ENCODE data around the gene KPNA4. TPM values are rescaled to one million over a fixed set of nuclear protein-coding genes. Genes with fewer than 3 reads are reported as not detected.

Gene KPNA4
- total RNA-seq, 2 experiments from 2014 or later = 38.2 to 51.8 TPM

- Mint-ChIP-seq H3K4me3 (peak overlapping the region; percentile 91), H3K36me3 (peaks cover 23% of the 10 kb centered on the region), H3K9me3 (ENCODE audit: low read depth) (no peaks in the 10 kb centered on the region), H3K27ac (peak overlapping the region; percentile 87), H3K4me1 (peaks cover 68% of the 10 kb centered on the region), H3K27me3 (no peaks in the 10 kb centered on the region)
- DNase-seq = no peak
- CTCF ChIA-PET = interaction anchor here (1.0 to 1.4 kb wide), 3 partner anchors 23 to 165 kb away, joined by 3 to 4 read pairs (median 3); partner anchors contain the start of gene SMC4
- ATAC-seq = no peak
Observed at GRCh38 chr3:160564258-160564911, 986 bp downstream of the KPNA4 start.

GRCh38 chr3:160562952-160563351 lies 2.4 kb downstream of the KPNA4 start:
- Mint-ChIP-seq H3K36me3 (peaks cover 22% of the 10 kb centered on the region), H3K9me3 (ENCODE audit: low read depth) (no peaks in the 10 kb centered on the region), H3K27me3 (no peaks in the 10 kb centered on the region), H3K4me3 (peak overlapping the region; percentile 59), H3K27ac (peak overlapping the region; percentile 62), H3K4me1 (peaks cover 60% of the 10 kb centered on the region)
- ATAC-seq (no peak), DNase-seq (no peak)
- CTCF ChIA-PET = no interaction called here

GRCh38 chr3:160557571-160557970 lies 7.8 kb downstream of the KPNA4 start:
- H3K36me3 Mint-ChIP-seq = peaks cover 19% of the 10 kb centered on the region
- CTCF ChIA-PET = no interaction called here
- H3K4me3 Mint-ChIP-seq = no peak overlapping the region
- peaks cover 34% of the 10 kb centered on the region for H3K4me1 Mint-ChIP-seq
- no peaks in the 10 kb centered on the region for H3K27me3 Mint-ChIP-seq
- no peak overlapping the region for H3K27ac Mint-ChIP-seq
- H3K9me3 Mint-ChIP-seq (ENCODE audit: low read depth) = no peaks in the 10 kb centered on the region
- ATAC-seq (no peak), DNase-seq (no peak)

- CTCF ChIA-PET = no interaction called here
- no peak overlapping the region for H3K4me3 Mint-ChIP-seq
- no peak overlapping the region for H3K27ac Mint-ChIP-seq
- ATAC-seq = no peak
- H3K27me3 Mint-ChIP-seq = no peaks in the 10 kb centered on the region
- H3K4me1 Mint-ChIP-seq = peaks cover 22% of the 10 kb centered on the region
- H3K9me3 Mint-ChIP-seq (ENCODE audit: low read depth) = peaks cover 3% of the 10 kb centered on the region
- DNase-seq = no peak
- peaks cover 31% of the 10 kb centered on the region for H3K36me3 Mint-ChIP-seq
Observed at GRCh38 chr3:160556141-160556540, 9.2 kb downstream of the KPNA4 start.

- no peak overlapping the region for H3K27ac Mint-ChIP-seq
- H3K4me1 Mint-ChIP-seq = peaks cover 18% of the 10 kb centered on the region
Observed at GRCh38 chr3:160554980-160555379, 10.4 kb downstream of the KPNA4 start.

GRCh38 chr3:160553827-160554226 lies 11.5 kb downstream of the KPNA4 start:
- Mint-ChIP-seq H3K4me1 (peaks cover 11% of the 10 kb centered on the region), H3K9me3 (ENCODE audit: low read depth) (peaks cover 12% of the 10 kb centered on the region)
- CTCF ChIA-PET = no interaction called here

More at GRCh38 chr3:160554980-160555379, 10.4 kb downstream of the KPNA4 start:
- DNase-seq (no peak), ATAC-seq (no peak)
- Mint-ChIP-seq H3K9me3 (ENCODE audit: low read depth) (peaks cover 8% of the 10 kb centered on the region), H3K36me3 (peaks cover 39% of the 10 kb centered on the region), H3K4me3 (no peak overlapping the region), H3K27me3 (no peaks in the 10 kb centered on the region)
- CTCF ChIA-PET = no interaction called here

GRCh38 chr3:160546727-160547126 lies 18.6 kb downstream of the KPNA4 start:
- H3K9me3 Mint-ChIP-seq (ENCODE audit: low read depth) = peaks cover 13% of the 10 kb centered on the region
- CTCF ChIA-PET = no interaction called here
- no peak for DNase-seq
- no peak overlapping the region for H3K4me3 Mint-ChIP-seq
- no peaks in the 10 kb centered on the region for H3K27me3 Mint-ChIP-seq
- no peak overlapping the region for H3K27ac Mint-ChIP-seq
- H3K4me1 Mint-ChIP-seq = peaks cover 21% of the 10 kb centered on the region
- peaks cover 36% of the 10 kb centered on the region for H3K36me3 Mint-ChIP-seq
- no peak for ATAC-seq

More at GRCh38 chr3:160553827-160554226, 11.5 kb downstream of the KPNA4 start:
- DNase-seq = no peak
- Mint-ChIP-seq H3K36me3 (peaks cover 42% of the 10 kb centered on the region), H3K27me3 (no peaks in the 10 kb centered on the region), H3K4me3 (no peak overlapping the region), H3K27ac (no peak overlapping the region)
- ATAC-seq = no peak

- peaks cover 21% of the 10 kb centered on the region for H3K4me1 Mint-ChIP-seq
Observed at GRCh38 chr3:160545504-160545871, 19.9 kb downstream of the KPNA4 start.

GRCh38 chr3:160544844-160545503 lies 20.4 kb downstream of the KPNA4 start:
- H3K27ac Mint-ChIP-seq = no peak overlapping the region
- DNase-seq (no peak), ATAC-seq (no peak)
- H3K4me1 Mint-ChIP-seq = peaks cover 21% of the 10 kb centered on the region
- no peaks in the 10 kb centered on the region for H3K27me3 Mint-ChIP-seq
- CTCF ChIA-PET = interaction anchor here (1.5 kb wide), 1 partner anchor 16 kb away, joined by 3 read pairs; no protein-coding TSS in a partner anchor
- H3K4me3 Mint-ChIP-seq = no peak overlapping the region
- peaks cover 24% of the 10 kb centered on the region for H3K36me3 Mint-ChIP-seq
- peaks cover 5% of the 10 kb centered on the region for H3K9me3 Mint-ChIP-seq (ENCODE audit: low read depth)

More at GRCh38 chr3:160545504-160545871, 19.9 kb downstream of the KPNA4 start:
- H3K27me3 Mint-ChIP-seq = no peaks in the 10 kb centered on the region
- CTCF ChIA-PET = no interaction called here
- H3K36me3 Mint-ChIP-seq = peaks cover 27% of the 10 kb centered on the region
- no peak overlapping the region for H3K4me3 Mint-ChIP-seq
- no peak for DNase-seq
- no peak overlapping the region for H3K27ac Mint-ChIP-seq
- peaks cover 7% of the 10 kb centered on the region for H3K9me3 Mint-ChIP-seq (ENCODE audit: low read depth)
- no peak for ATAC-seq

- Mint-ChIP-seq H3K36me3 (peaks cover 14% of the 10 kb centered on the region), H3K27ac (no peak overlapping the region), H3K27me3 (no peaks in the 10 kb centered on the region), H3K4me1 (peaks cover 13% of the 10 kb centered on the region), H3K9me3 (ENCODE audit: low read depth) (no peaks in the 10 kb centered on the region), H3K4me3 (no peak overlapping the region)
- ATAC-seq (no peak), DNase-seq (no peak)
- CTCF ChIA-PET = no interaction called here
Observed at GRCh38 chr3:160540551-160540950, 24.8 kb downstream of the KPNA4 start.

- no peak overlapping the region for H3K27ac Mint-ChIP-seq
- H3K36me3 Mint-ChIP-seq = peaks cover 11% of the 10 kb centered on the region
- no peak for ATAC-seq
- H3K4me1 Mint-ChIP-seq = peaks cover 7% of the 10 kb centered on the region
- H3K27me3 Mint-ChIP-seq = no peaks in the 10 kb centered on the region
- H3K4me3 Mint-ChIP-seq = no peak overlapping the region
- H3K9me3 Mint-ChIP-seq (ENCODE audit: low read depth) = no peaks in the 10 kb centered on the region
- DNase-seq = no peak
- CTCF ChIA-PET = no interaction called here
Observed at GRCh38 chr3:160538895-160539294, 26.5 kb downstream of the KPNA4 start.

- no peak for ATAC-seq
- peaks cover 14% of the 10 kb centered on the region for H3K36me3 Mint-ChIP-seq
Observed at GRCh38 chr3:160537729-160538128, 27.6 kb downstream of the KPNA4 start.

GRCh38 chr3:160532371-160532770 lies 33.0 kb downstream of the KPNA4 start:
- no peaks in the 10 kb centered on the region for H3K27me3 Mint-ChIP-seq
- no peak overlapping the region for H3K4me3 Mint-ChIP-seq
- peaks cover 23% of the 10 kb centered on the region for H3K36me3 Mint-ChIP-seq
- CTCF ChIA-PET = no interaction called here
- peaks cover 5% of the 10 kb centered on the region for H3K4me1 Mint-ChIP-seq
- H3K9me3 Mint-ChIP-seq (ENCODE audit: low read depth) = no peaks in the 10 kb centered on the region
- no peak overlapping the region for H3K27ac Mint-ChIP-seq
- ATAC-seq (no peak), DNase-seq (no peak)

More at GRCh38 chr3:160537729-160538128, 27.6 kb downstream of the KPNA4 start:
- Mint-ChIP-seq H3K9me3 (ENCODE audit: low read depth) (no peaks in the 10 kb centered on the region), H3K4me3 (no peak overlapping the region), H3K27me3 (no peaks in the 10 kb centered on the region), H3K4me1 (peaks cover 7% of the 10 kb centered on the region), H3K27ac (no peak overlapping the region)
- CTCF ChIA-PET = no interaction called here
- DNase-seq = no peak

GRCh38 chr3:160531311-160531710 lies 34.1 kb downstream of the KPNA4 start:
- no peak overlapping the region for H3K27ac Mint-ChIP-seq

More at GRCh38 chr3:160531311-160531710, 34.1 kb downstream of the KPNA4 start:
- ATAC-seq = no peak
- no peaks in the 10 kb centered on the region for H3K9me3 Mint-ChIP-seq (ENCODE audit: low read depth)
- no peak overlapping the region for H3K4me3 Mint-ChIP-seq
- no peak for DNase-seq
- H3K36me3 Mint-ChIP-seq = peaks cover 23% of the 10 kb centered on the region
- CTCF ChIA-PET = no interaction called here
- peaks cover 5% of the 10 kb centered on the region for H3K4me1 Mint-ChIP-seq
- no peaks in the 10 kb centered on the region for H3K27me3 Mint-ChIP-seq
